ENCODE measurements around the gene CDK5RAP2.

The CDK5RAP2 gene

DNA sequence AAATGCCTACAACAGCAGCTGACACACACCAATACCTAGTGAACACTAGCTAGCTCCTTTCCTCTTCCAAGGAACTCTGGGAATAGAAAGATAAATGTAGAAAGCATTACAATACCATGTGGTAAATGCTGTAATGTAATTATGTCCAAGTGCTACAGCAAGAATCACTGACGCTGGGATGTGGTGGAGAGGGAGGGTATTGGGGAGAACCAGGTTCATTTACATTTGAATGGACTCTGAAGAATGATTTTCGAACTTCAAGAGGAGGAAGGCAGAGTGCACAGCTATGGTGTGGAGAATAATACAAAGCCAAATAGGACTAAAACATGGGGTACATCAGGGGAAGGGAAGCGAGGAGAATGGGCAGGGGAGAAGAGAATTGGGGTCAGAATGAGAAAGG is 158.0 kb downstream of the CDK5RAP2 start:
- TF ChIP-seq FOXP2 (optimal IDR thresholded peaks at IDR 0.05; ENCODE audit: borderline replicate concordance, extremely low read depth, extremely low read length, insufficient read depth) (no peak), REST (IDR thresholded peaks at IDR 0.05; ENCODE audit: insufficient read depth in 1 of 2, low read depth in 2 of 2, low read length in 2 of 2) (no peak), POLR2AphosphoS5 (IDR thresholded peaks at IDR 0.05; ENCODE audit: low read depth, low read length) (no peak), SIN3A (IDR thresholded peaks at IDR 0.05; ENCODE audit: borderline replicate concordance, insufficient read depth, low read length) (no peak), TAF1 (IDR thresholded peaks at IDR 0.05; ENCODE audit: borderline replicate concordance, insufficient read depth, low read length) (no peak)

GRCh38 chr9:120418315-120418714 is 161.7 kb downstream of the CDK5RAP2 start:
- TF ChIP-seq POLR2AphosphoS5 (IDR thresholded peaks at IDR 0.05; ENCODE audit: low read depth, low read length): no peak
- TF ChIP-seq FOXP2 (optimal IDR thresholded peaks at IDR 0.05; ENCODE audit: borderline replicate concordance, extremely low read depth, extremely low read length, insufficient read depth): no peak
- TF ChIP-seq REST (IDR thresholded peaks at IDR 0.05; ENCODE audit: insufficient read depth in 1 of 2, low read depth in 2 of 2, low read length in 2 of 2): no peak
- TF ChIP-seq SIN3A (IDR thresholded peaks at IDR 0.05; ENCODE audit: borderline replicate concordance, insufficient read depth, low read length): no peak
- TF ChIP-seq TAF1 (IDR thresholded peaks at IDR 0.05; ENCODE audit: borderline replicate concordance, insufficient read depth, low read length): no peak

DNA sequence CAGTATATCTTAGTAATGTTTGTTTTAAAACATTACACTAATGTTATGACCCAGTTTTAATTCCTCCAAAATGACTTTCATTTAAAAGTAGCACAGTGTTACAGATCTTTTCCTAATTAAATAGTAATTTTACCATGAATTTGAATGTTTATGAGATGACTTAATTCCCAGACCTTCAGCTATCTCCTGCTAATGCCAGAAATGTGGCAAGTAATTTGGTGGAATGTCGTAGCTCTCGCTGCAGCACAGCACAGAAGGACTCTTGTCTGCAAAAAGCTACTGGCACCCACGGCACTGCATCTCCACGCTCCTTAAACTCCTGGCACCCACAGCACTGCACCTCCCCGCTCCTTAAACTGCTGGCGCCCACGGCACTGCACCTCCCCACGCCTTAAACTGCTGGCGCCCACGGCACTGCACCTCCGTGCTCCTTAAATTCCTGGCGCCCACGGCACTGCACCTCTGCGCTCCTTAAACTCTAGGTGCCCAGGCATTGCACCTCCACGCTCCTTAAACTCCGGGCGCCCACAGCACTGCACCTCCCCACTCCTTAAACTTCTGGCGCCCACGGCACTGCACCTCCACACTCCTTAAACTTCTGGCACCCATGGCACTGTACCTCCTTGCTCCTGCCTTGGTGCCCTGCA is 163.1 kb downstream of the CDK5RAP2 start:
- no peak for TF ChIP-seq POLR2AphosphoS5 (IDR thresholded peaks at IDR 0.05; ENCODE audit: low read depth, low read length)
- no peak for TF ChIP-seq REST (IDR thresholded peaks at IDR 0.05; ENCODE audit: insufficient read depth in 1 of 2, low read depth in 2 of 2, low read length in 2 of 2)
- no peak for TF ChIP-seq SIN3A (IDR thresholded peaks at IDR 0.05; ENCODE audit: borderline replicate concordance, insufficient read depth, low read length)
- TF ChIP-seq TAF1 (IDR thresholded peaks at IDR 0.05; ENCODE audit: borderline replicate concordance, insufficient read depth, low read length): no peak
- no peak for TF ChIP-seq FOXP2 (optimal IDR thresholded peaks at IDR 0.05; ENCODE audit: borderline replicate concordance, extremely low read depth, extremely low read length, insufficient read depth)

- TF ChIP-seq REST (IDR thresholded peaks at IDR 0.05; ENCODE audit: insufficient read depth in 1 of 2, low read depth in 2 of 2, low read length in 2 of 2): no peak
Measured at GRCh38 chr9:120413121-120414048, 166.6 kb downstream of the CDK5RAP2 start.

All from PFSK-1 (cell line).